GM23248 (cell line): ENCODE data around the gene ANKRD12. TPM values are rescaled to one million over a fixed set of nuclear protein-coding genes. Genes with fewer than 3 reads are reported as not detected.

Source experiments
- DNase-seq: peaks from one replicate; pipeline ENCODE4 v3.0.0-alpha.2; 2015
- H2AFZ ChIP-seq: fragments of 200-600 bp; sonication (generic); 2 replicates; pipeline ENCODE4 v1.6.1; 2016; ENCODE audit warnings: antibody characterized with exemption
- H3F3A ChIP-seq: fragments of 200-600 bp; sonication (generic); 2 replicates; pipeline ENCODE4 v1.6.1; 2016; ENCODE audit warnings: mild to moderate bottlenecking, antibody characterized with exemption, mixed run types; ENCODE audit not compliant: insufficient read depth
- H3K27ac ChIP-seq: fragments of 200-600 bp; sonication (generic); 2 replicates; pipeline ENCODE4 v1.5.1; 2016; ENCODE audit warnings: mild to moderate bottlenecking
- H3K27me3 ChIP-seq: fragments of 200-600 bp; sonication (generic); replicated peaks from 2 replicates; pipeline ENCODE4 v1.6.1; 2016; ENCODE audit warnings: mild to moderate bottlenecking; ENCODE audit not compliant: insufficient read depth
- H3K36me3 ChIP-seq: fragments of 200-600 bp; sonication (generic); 2 replicates; pipeline ENCODE4 v1.6.1; 2016; ENCODE audit warnings: low read depth, mild to moderate bottlenecking
- H3K4me1 ChIP-seq: fragments of 200-600 bp; sonication (generic); 2 replicates; pipeline ENCODE4 v1.6.1; 2016; ENCODE audit warnings: mild to moderate bottlenecking; ENCODE audit not compliant: insufficient read depth
- H3K4me2 ChIP-seq: fragments of 200-600 bp; sonication (generic); one replicate; pipeline ENCODE4 v1.6.1; 2016; ENCODE audit warnings: mild to moderate bottlenecking; ENCODE audit not compliant: unreplicated experiment
- H3K4me3 ChIP-seq: fragments of 200-600 bp; sonication (generic); 2 replicates; pipeline ENCODE4 v1.5.1; 2016; ENCODE audit warnings: mild to moderate bottlenecking
- H3K79me2 ChIP-seq: fragments of 200-600 bp; sonication (generic); 2 replicates; pipeline ENCODE4 v1.6.1; 2016; ENCODE audit warnings: mild to moderate bottlenecking; ENCODE audit not compliant: insufficient read depth
- H3K9ac ChIP-seq: fragments of 200-600 bp; sonication (generic); 2 replicates; pipeline ENCODE4 v1.6.1; 2016; ENCODE audit warnings: mild to moderate bottlenecking
- H3K9me2 ChIP-seq: fragments of 200-600 bp; sonication (generic); 2 replicates; pipeline ENCODE4 v1.6.1; 2016; ENCODE audit warnings: mixed run types, mild to moderate bottlenecking, moderate library complexity; ENCODE audit not compliant: insufficient read depth
- H3K9me3 ChIP-seq: fragments of 200-600 bp; sonication (generic); one replicate; pipeline ENCODE4 v1.6.1; 2017; ENCODE audit warnings: low read depth
- H4K20me1 ChIP-seq: fragments of 200-600 bp; sonication (generic); 2 replicates; pipeline ENCODE4 v1.6.0; 2016; ENCODE audit not compliant: insufficient read depth
- EZH2 ChIP-seq: fragments of 200-600 bp; sonication (generic); IDR thresholded peaks from 2 replicates; pipeline ENCODE4 v1.6.1; 2018; ENCODE audit warnings: antibody characterized with exemption, mild to moderate bottlenecking; ENCODE audit not compliant: insufficient read depth, poor library complexity, severe bottlenecking
- EZH2phosphoT487 ChIP-seq: fragments of 200-600 bp; sonication (generic); IDR thresholded peaks from 2 replicates; pipeline ENCODE4 v1.6.1; 2018; ENCODE audit warnings: antibody characterized with exemption, moderate library complexity, mild to moderate bottlenecking, low read depth; ENCODE audit not compliant: insufficient read depth
- WGBS, 2 experiments: methylation state at CpG; one replicate each; pipeline ENCODE4 v1.1.6; 2015 to 2017; ENCODE audit warnings: low lambda C conversion rate in 2 of 2, low coverage in 1 of 2; ENCODE audit errors: missing lambda C conversion rate in 2 of 2; 5-methylcytosine and 5-hydroxymethylcytosine counted together
- in situ Hi-C: fragments of 300-500 bp; cut with MboI; formaldehyde crosslinking; loops from 2 replicates; pipeline ENCODE4 v1.15.0; 2020
- polyA plus RNA-seq: library from polyadenylated mRNA; unstranded; fragments of >200 nt; fragmentation: Nextera tagmentation; extraction: Ambion mirVana; gene quantifications from 2 replicates; pipeline ENCODE4 v1.2.1, GENCODE V29; 2016
- total RNA-seq: library from RNA; depleted of rRNA; stranded (reverse); fragments of >200 nt; shearing (Covaris generic); gene quantifications from 2 replicates; pipeline ENCODE4 v1.2.3, GENCODE V29; 2014

Gene ANKRD12
- total and polyA plus RNA-seq, 2 experiments from 2014 or later: 16.5 to 34.8 TPM

- DNase-seq: peak; percentile 81
- no peaks in the 10 kb centered on the region for H3K36me3 ChIP-seq
- peaks cover 33% of the 10 kb centered on the region for H3K4me1 ChIP-seq
- in situ Hi-C loops: no loop called here
- H4K20me1 ChIP-seq: peaks cover 22% of the 10 kb centered on the region; the same call in 1 of the 2 replicates
- peak overlapping the region; percentile 93 for H2AFZ ChIP-seq
- H3K27ac ChIP-seq: peak overlapping the region; percentile 88
- H3K4me3 ChIP-seq: peak overlapping the region; percentile 94
- TF ChIP-seq EZH2 (no peak), EZH2phosphoT487 (no peak)
- H3K4me2 ChIP-seq: peak overlapping the region; percentile 90
- H3K79me2 ChIP-seq: peaks cover 43% of the 10 kb centered on the region
- H3K9me2 ChIP-seq: no peaks in the 10 kb centered on the region
- WGBS, 2 experiments: 1 to 2% methylated on average over 17 of the region's 17 CpGs
- peaks cover 24% of the 10 kb centered on the region for H3F3A ChIP-seq
- H3K27me3 ChIP-seq: no peaks in the 10 kb centered on the region
- H3K9me3 ChIP-seq: no peaks in the 10 kb centered on the region
- H3K9ac ChIP-seq: peak overlapping the region; percentile 96
These were observed 34.7 kb upstream of the ANKRD12 start for GRCh38 chr18:9101730-9102507.

- no peaks in the 10 kb centered on the region for H3K27me3 ChIP-seq
- peaks cover 52% of the 10 kb centered on the region for H3K79me2 ChIP-seq
- peak within 1 kb of the TSS; percentile 96 for H3K9ac ChIP-seq
- 5 to 11% methylated on average over 39 to 45 of the region's 64 CpGs for WGBS, 2 experiments
- H3K9me2 ChIP-seq: no peaks in the 10 kb centered on the region
- in situ Hi-C loops: no loop called here
- peak; percentile 99 for DNase-seq
- H3K36me3 ChIP-seq: no peaks in the 10 kb centered on the region
- TF ChIP-seq EZH2phosphoT487 (no peak), EZH2 (no peak)
- peaks cover 41% of the 10 kb centered on the region for H3K4me1 ChIP-seq
- peak within 1 kb of the TSS; percentile 93 for H2AFZ ChIP-seq
- peak within 1 kb of the TSS; percentile 88 for H3K27ac ChIP-seq
- no peaks in the 10 kb centered on the region for H3K9me3 ChIP-seq
- H3F3A ChIP-seq: peaks cover 24% of the 10 kb centered on the region
- H4K20me1 ChIP-seq: peaks cover 26% of the 10 kb centered on the region; the same call in 1 of the 2 replicates
- H3K4me3 ChIP-seq: peak within 1 kb of the TSS; percentile 94
- H3K4me2 ChIP-seq: peak within 1 kb of the TSS; percentile 99
These were observed 33.8 kb upstream of the ANKRD12 start, which contains the start of gene NDUFV2 for GRCh38 chr18:9102508-9103375. NDUFV2 (plus strand) TSS chr18:9102699; CDS start chr18:9102744, 45 bp downstream.

- DNase-seq: peak; percentile 68
- WGBS, 2 experiments: 5% methylated on average over 4 of the region's 4 CpGs
- peak overlapping the region; percentile 87 for H3K27ac ChIP-seq
- H3K9ac ChIP-seq: peak overlapping the region; percentile 96
- H3K9me2 ChIP-seq: no peaks in the 10 kb centered on the region
- no peaks in the 10 kb centered on the region for H3K36me3 ChIP-seq
- H3K79me2 ChIP-seq: peaks cover 58% of the 10 kb centered on the region
- H3K4me1 ChIP-seq: peaks cover 44% of the 10 kb centered on the region
- peak overlapping the region; percentile 94 for H3K4me3 ChIP-seq
- TF ChIP-seq EZH2 (no peak), EZH2phosphoT487 (no peak)
- in situ Hi-C loops: no loop called here
- peaks cover 26% of the 10 kb centered on the region; the same call in 1 of the 2 replicates for H4K20me1 ChIP-seq
- peak overlapping the region; percentile 67 for H2AFZ ChIP-seq
- H3F3A ChIP-seq: peaks cover 24% of the 10 kb centered on the region
- no peaks in the 10 kb centered on the region for H3K27me3 ChIP-seq
- H3K4me2 ChIP-seq: peak overlapping the region; percentile 99
- no peaks in the 10 kb centered on the region for H3K9me3 ChIP-seq
These were observed 33.2 kb upstream of the ANKRD12 start for GRCh38 chr18:9103376-9103873.
